ENCODE data around the gene CCDC92B. TPM values are rescaled to one million over a fixed set of nuclear protein-coding genes. Genes with fewer than 3 reads are reported as not detected.

The CCDC92B gene
- total and polyA plus RNA-seq, 10 of the 15 experiments (the other 5 are each of a cell fraction or from before 2014, with no cell fraction given), result not detected

DNA sequence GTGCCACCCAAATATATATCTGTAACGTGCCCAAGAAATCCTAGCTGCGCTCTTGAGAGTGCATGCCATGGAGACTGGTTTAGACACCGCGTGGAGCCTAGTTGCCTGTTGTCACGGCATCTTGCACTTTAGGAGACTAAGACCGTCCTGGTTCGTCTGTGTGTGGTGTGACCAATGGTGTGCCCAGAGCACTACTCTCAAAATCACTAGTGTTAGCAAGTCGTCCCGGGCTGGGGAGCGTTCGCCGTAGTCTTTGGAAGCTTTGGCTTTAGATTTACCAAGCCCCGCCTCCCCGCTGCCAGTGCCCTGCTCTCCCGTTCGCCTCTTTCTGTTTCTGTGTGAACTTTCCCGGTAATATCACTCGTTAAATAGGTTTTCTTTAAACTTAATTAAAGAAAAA, 64.9 kb downstream of the CCDC92B start:
- CTCF ChIA-PET, result no interaction called here
- POLR2A ChIA-PET, result no interaction called here
- FAIRE-seq, result no peak
- WGBS (ENCODE audit: insufficient coverage, insufficient replicate concordance, low lambda C conversion rate, missing lambda C conversion rate), result 97% methylated on average over 18 of the region's 18 CpGs
- Histone ChIP-seq H3K9me3 (replicated peaks; ENCODE audit: control insufficient read depth, insufficient read depth, low read length) (no peaks in the 10 kb centered on the region), H3K27me3 (replicated peaks in 1 of 2; ENCODE audit: control insufficient read depth in 2 of 2, insufficient read depth in 2 of 2, low read length in 1 of 2) (no peaks in the 10 kb centered on the region), H3K4me3 (no peak overlapping the region), H3K4me2 (ENCODE audit: control insufficient read depth, insufficient read depth) (no peak overlapping the region), H2AFZ (ENCODE audit: control insufficient read depth, low read depth, low read length) (no peak overlapping the region), H3K9ac (ENCODE audit: control insufficient read depth, insufficient read depth, low read length) (no peak overlapping the region), H3K79me2 (ENCODE audit: control insufficient read depth, insufficient read depth, low read length) (no peaks in the 10 kb centered on the region), H3K4me1 (ENCODE audit: control insufficient read depth, insufficient read depth, low read length) (no peaks in the 10 kb centered on the region), H4K20me1 (ENCODE audit: control insufficient read depth, insufficient read depth) (no peaks in the 10 kb centered on the region), H3K36me3 (ENCODE audit: control insufficient read depth in 2 of 2, insufficient read depth in 2 of 2, low read length in 1 of 2) (peaks cover 7 to 30% of the 10 kb centered on the region in 2 experiments), H3K27ac (ENCODE audit: control insufficient read depth, insufficient read depth) (no peak overlapping the region)
- no peak for DNase-seq (ENCODE audit: low read depth, low spot score)
- RAD21 ChIA-PET (ENCODE audit: unreplicated experiment), result no interaction called here
- SMC1A ChIA-PET (ENCODE audit: uncharacterized antibody, unreplicated experiment), result no interaction called here
- in situ Hi-C loops (cut with MboI), result no loop called here
- BruUV-seq (replicated peaks), result no TSS peak
- no peak for TF ChIP-seq ZNF24 (IDR thresholded peaks at IDR 0.05)
- peak; percentile 57 for TF ChIP-seq POLR2A (IDR thresholded peaks at IDR 0.05; ENCODE audit: low read depth, low read length)
- no peak for ATAC-seq
- intact Hi-C loops (cut with micrococcal nuclease; ENCODE audit: unreplicated experiment), result no loop called here

DNA sequence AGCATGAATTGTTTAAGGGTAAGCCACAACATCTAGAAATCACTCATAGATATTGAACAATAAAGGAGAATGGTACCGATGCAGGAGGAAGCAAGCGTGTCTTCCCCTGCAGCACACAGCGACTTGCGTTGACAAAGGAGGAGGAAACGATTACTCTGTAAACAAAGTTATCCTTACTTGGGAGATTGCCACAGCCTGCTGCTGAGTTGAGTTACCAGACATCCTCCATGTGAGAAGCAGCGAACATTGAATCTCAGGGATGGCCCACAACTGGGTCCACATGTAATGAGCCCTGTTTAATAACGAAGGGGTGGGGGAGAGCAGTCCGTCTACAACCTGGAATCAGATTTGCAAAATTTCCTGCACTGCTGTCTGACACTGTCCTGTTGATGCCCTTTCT, 65.5 kb downstream of the CCDC92B start:
- ChIA-PET POLR2A (no interaction called here), CTCF (interaction anchor here (1.2 kb wide), 1 partner anchor 10 kb away, joined by 6 read pairs; no protein-coding TSS in a partner anchor), SMC1A (ENCODE audit: uncharacterized antibody, unreplicated experiment) (interaction anchor here (0.8 kb wide), 1 partner anchor 193 kb away, joined by 3 read pairs; no protein-coding TSS in a partner anchor), RAD21 (ENCODE audit: unreplicated experiment) (no interaction called here)
- no peaks in the 10 kb centered on the region for H3K79me2 ChIP-seq (ENCODE audit: control insufficient read depth, insufficient read depth, low read length)
- H3K4me1 ChIP-seq (ENCODE audit: control insufficient read depth, insufficient read depth, low read length), result no peaks in the 10 kb centered on the region
- intact Hi-C loops (cut with micrococcal nuclease; ENCODE audit: unreplicated experiment), result no loop called here
- in situ Hi-C loops (cut with MboI), result no loop called here
- DNase-seq (ENCODE audit: low read depth, low spot score) (no peak), FAIRE-seq (no peak), ATAC-seq (no peak)
- 100% methylated on average over 8 of the region's 8 CpGs for WGBS (ENCODE audit: insufficient coverage, insufficient replicate concordance, low lambda C conversion rate, missing lambda C conversion rate)
- H3K27ac ChIP-seq (ENCODE audit: control insufficient read depth, insufficient read depth), result no peak overlapping the region
- no peak overlapping the region for H2AFZ ChIP-seq (ENCODE audit: control insufficient read depth, low read depth, low read length)
- no peak overlapping the region for H3K4me2 ChIP-seq (ENCODE audit: control insufficient read depth, insufficient read depth)
- H3K4me3 ChIP-seq, result no peak overlapping the region
- peaks cover 7 to 30% of the 10 kb centered on the region in 2 experiments for H3K36me3 ChIP-seq (ENCODE audit: control insufficient read depth in 2 of 2, insufficient read depth in 2 of 2, low read length in 1 of 2)
- H3K9me3 ChIP-seq (replicated peaks; ENCODE audit: control insufficient read depth, insufficient read depth, low read length), result no peaks in the 10 kb centered on the region
- no peak overlapping the region for H3K9ac ChIP-seq (ENCODE audit: control insufficient read depth, insufficient read depth, low read length)
- no peaks in the 10 kb centered on the region for H4K20me1 ChIP-seq (ENCODE audit: control insufficient read depth, insufficient read depth)
- H3K27me3 ChIP-seq (replicated peaks in 1 of 2; ENCODE audit: control insufficient read depth in 2 of 2, insufficient read depth in 2 of 2, low read length in 1 of 2), result no peaks in the 10 kb centered on the region
- no TSS peak for BruUV-seq (replicated peaks)
- TF ChIP-seq EZH2 (IDR thresholded peaks at IDR 0.05; ENCODE audit: borderline replicate concordance, control insufficient read depth, low read depth, low read length), result no peak
- TF ChIP-seq FOXK2 (IDR thresholded peaks at IDR 0.05), result no peak
- no peak for TF ChIP-seq TARDBP (IDR thresholded peaks at IDR 0.05; ENCODE audit: borderline replicate concordance)
- no peak for TF ChIP-seq RCOR1 (conservative IDR thresholded peaks at IDR 0.05; ENCODE audit: low read depth, low read length)
- TF ChIP-seq SIN3A (IDR thresholded peaks at IDR 0.05; ENCODE audit: low read depth, low read length), result no peak
- no peak for TF ChIP-seq ESRRA (IDR thresholded peaks at IDR 0.05; ENCODE audit: low read length)
- no peak for TF ChIP-seq SP1 (IDR thresholded peaks at IDR 0.05; ENCODE audit: low read depth, low read length)
- no peak for TF ChIP-seq KDM1A (IDR thresholded peaks at IDR 0.05; ENCODE audit: borderline replicate concordance)
- no peak for TF ChIP-seq SMC3 (IDR thresholded peaks at IDR 0.05; ENCODE audit: borderline replicate concordance, low read length)
- no peak for TF ChIP-seq RELA (IDR thresholded peaks at IDR 0.05; ENCODE audit: borderline replicate concordance, partially characterized antibody)

All from GM12878 (cell line).